DND-41 (cell line): ENCODE results near the gene ACSL5.
A peak's percentile ranks its signal among the peaks of the same experiment; 100 is the strongest.
"Not testable (repeated sequence)": the region's sequence is repeated elsewhere in the genome, so short reads cannot be mapped to it uniquely, and the experiment has no call there.

Experiments
- ATAC-seq: fragments of 200-7000 bp; cut with Tn5 transposase; 3 replicates; pipeline ENCODE4 v1.9.1; 2021; ENCODE audit warnings: low read depth; ENCODE audit not compliant: insufficient read depth
- DNase-seq: peaks from one replicate; pipeline ENCODE4 v3.0.0-alpha.2; 2020
- H2AFZ ChIP-seq: 2 replicates; pipeline ENCODE4 v1.6.0; 2012; ENCODE audit warnings: low read depth, low read length
- H3K27ac ChIP-seq: 2 replicates; pipeline ENCODE4 v1.5.1; 2012; ENCODE audit warnings: low read length, inconsistent platforms
- H3K27me3 ChIP-seq: fragments of 200-600 bp; sonication (generic); 2 replicates; pipeline ENCODE4 v1.6.0; 2012; ENCODE audit warnings: low read length, mild to moderate bottlenecking, inconsistent platforms; ENCODE audit not compliant: insufficient read depth, poor library complexity
- H3K36me3 ChIP-seq: 2 replicates; pipeline ENCODE4 v1.5.1; 2012; ENCODE audit warnings: low read length, inconsistent platforms; ENCODE audit not compliant: insufficient read depth
- H3K4me1 ChIP-seq: 2 replicates; pipeline ENCODE4 v1.5.1; 2012; ENCODE audit warnings: mild to moderate bottlenecking, low read length; ENCODE audit not compliant: insufficient read depth
- H3K4me2 ChIP-seq: 2 replicates; pipeline ENCODE4 v1.6.0; 2012; ENCODE audit warnings: mild to moderate bottlenecking, moderate library complexity, low read length, inconsistent platforms; ENCODE audit not compliant: insufficient read depth
- H3K4me3 ChIP-seq, 2 experiments: fragments of 200-600 bp in 1 of 2; shearing (Covaris generic) in 1 of 2; 2 replicates each; pipeline ENCODE4 v1.5.1; 2012 to 2016; ENCODE audit warnings: inconsistent platforms in 2 of 2, low read length in 2 of 2, mild to moderate bottlenecking in 2 of 2, low read depth in 1 of 2, moderate library complexity in 1 of 2
- H3K79me2 ChIP-seq: 2 replicates; pipeline ENCODE4 v1.6.0; 2012; ENCODE audit warnings: low read length, inconsistent platforms; ENCODE audit not compliant: insufficient read depth
- H3K9ac ChIP-seq: 2 replicates; pipeline ENCODE4 v1.6.0; 2012; ENCODE audit warnings: low read depth, mild to moderate bottlenecking, inconsistent platforms, low read length, moderate library complexity
- H3K9me3 ChIP-seq: 2 replicates; pipeline ENCODE4 v1.5.1; 2012; ENCODE audit warnings: low read length, moderate library complexity, mild to moderate bottlenecking, inconsistent platforms; ENCODE audit not compliant: insufficient read depth, severe bottlenecking
- H4K20me1 ChIP-seq: 2 replicates; pipeline ENCODE4 v1.6.0; 2012; ENCODE audit warnings: low read length; ENCODE audit not compliant: insufficient read depth
- EZH2 ChIP-seq: IDR thresholded peaks from 3 replicates; pipeline ENCODE4 v1.6.1; 2012; ENCODE audit warnings: borderline replicate concordance, low read depth, mild to moderate bottlenecking, moderate library complexity, low read length, inconsistent platforms; ENCODE audit not compliant: severe bottlenecking
- TF ChIP-seq, protein P1 (sequence below): IDR thresholded peaks from 2 replicates; pipeline ENCODE4 v1.5.1; 2012; ENCODE audit warnings: borderline replicate concordance, low read length, moderate library complexity, mild to moderate bottlenecking; ENCODE audit not compliant: poor library complexity, severe bottlenecking; ENCODE audit errors: extremely low read depth

The ACSL5 gene

GRCh38 chr10:112385201-112385600, 11.3 kb downstream of the ACSL5 start:
- no peak overlapping the region for H3K9ac ChIP-seq
- TF ChIP-seq EZH2 = no peak
- peaks cover 9% of the 10 kb centered on the region for H3K36me3 ChIP-seq
- H3K4me2 ChIP-seq = no peak overlapping the region
- no peaks in the 10 kb centered on the region for H3K27me3 ChIP-seq
- no peak overlapping the region for H3K4me3 ChIP-seq
- no peak overlapping the region for H3K27ac ChIP-seq
- no peak for ATAC-seq
- DNase-seq = no peak
- no peak overlapping the region for H2AFZ ChIP-seq
- no peaks in the 10 kb centered on the region for H3K9me3 ChIP-seq
- H3K79me2 ChIP-seq = no peaks in the 10 kb centered on the region; the same call in 1 of the 2 replicates
- H4K20me1 ChIP-seq = 0 out of 2 replicates have a peak, but pooled peaks cover 3% of the 10 kb centered on the region
- peaks cover 13% of the 10 kb centered on the region for H3K4me1 ChIP-seq

- not testable (repeated sequence) for DNase-seq, H3K27me3 ChIP-seq, ATAC-seq, H4K20me1 ChIP-seq, H3K9me3 ChIP-seq, H3K9ac ChIP-seq, H3K4me3 ChIP-seq, H3K36me3 ChIP-seq, H3K4me2 ChIP-seq, H3K79me2 ChIP-seq, H2AFZ ChIP-seq, H3K27ac ChIP-seq
- H3K4me1 ChIP-seq = peaks cover 15% of the 10 kb centered on the region
Observed at GRCh38 chr10:112388056-112388455, 14.1 kb downstream of the ACSL5 start.

DNA sequence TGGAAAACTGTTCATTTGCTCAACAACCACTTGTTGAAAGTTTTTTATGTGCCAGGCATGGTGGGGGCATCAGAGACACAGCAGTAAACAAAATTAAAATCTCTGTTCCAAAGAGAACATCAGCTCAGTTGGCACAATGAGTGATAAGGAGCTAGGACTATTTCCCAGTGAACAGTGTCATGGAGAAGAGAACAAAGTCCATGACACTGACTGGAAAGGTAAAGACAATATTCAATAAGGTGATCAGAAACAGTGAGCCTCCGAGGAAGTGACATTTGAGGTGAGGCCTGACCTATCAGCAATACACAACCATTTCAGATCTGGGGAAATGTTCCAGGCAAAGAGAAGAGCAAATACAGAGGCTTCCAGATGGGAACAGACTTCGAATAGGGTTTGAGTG, 14.6 kb downstream of the ACSL5 start:
- no peak overlapping the region for H3K4me2 ChIP-seq
- no peaks in the 10 kb centered on the region for H3K27me3 ChIP-seq
- no peak for ATAC-seq
- H3K4me1 ChIP-seq = peaks cover 15% of the 10 kb centered on the region
- H3K9me3 ChIP-seq = no peaks in the 10 kb centered on the region
- no peak for DNase-seq
- H3K9ac ChIP-seq = no peak overlapping the region
- H2AFZ ChIP-seq = no peak overlapping the region
- H3K4me3 ChIP-seq = no peak overlapping the region
- no peak overlapping the region for H3K27ac ChIP-seq
- no peaks in the 10 kb centered on the region for H3K79me2 ChIP-seq
- TF ChIP-seq, protein P1, sequence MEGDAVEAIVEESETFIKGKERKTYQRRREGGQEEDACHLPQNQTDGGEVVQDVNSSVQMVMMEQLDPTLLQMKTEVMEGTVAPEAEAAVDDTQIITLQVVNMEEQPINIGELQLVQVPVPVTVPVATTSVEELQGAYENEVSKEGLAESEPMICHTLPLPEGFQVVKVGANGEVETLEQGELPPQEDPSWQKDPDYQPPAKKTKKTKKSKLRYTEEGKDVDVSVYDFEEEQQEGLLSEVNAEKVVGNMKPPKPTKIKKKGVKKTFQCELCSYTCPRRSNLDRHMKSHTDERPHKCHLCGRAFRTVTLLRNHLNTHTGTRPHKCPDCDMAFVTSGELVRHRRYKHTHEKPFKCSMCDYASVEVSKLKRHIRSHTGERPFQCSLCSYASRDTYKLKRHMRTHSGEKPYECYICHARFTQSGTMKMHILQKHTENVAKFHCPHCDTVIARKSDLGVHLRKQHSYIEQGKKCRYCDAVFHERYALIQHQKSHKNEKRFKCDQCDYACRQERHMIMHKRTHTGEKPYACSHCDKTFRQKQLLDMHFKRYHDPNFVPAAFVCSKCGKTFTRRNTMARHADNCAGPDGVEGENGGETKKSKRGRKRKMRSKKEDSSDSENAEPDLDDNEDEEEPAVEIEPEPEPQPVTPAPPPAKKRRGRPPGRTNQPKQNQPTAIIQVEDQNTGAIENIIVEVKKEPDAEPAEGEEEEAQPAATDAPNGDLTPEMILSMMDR = no peak
- TF ChIP-seq EZH2 = no peak
- no peaks in the 10 kb centered on the region for H3K36me3 ChIP-seq
- H4K20me1 ChIP-seq = 0 out of 2 replicates have a peak, but pooled peaks cover 3% of the 10 kb centered on the region

DNA sequence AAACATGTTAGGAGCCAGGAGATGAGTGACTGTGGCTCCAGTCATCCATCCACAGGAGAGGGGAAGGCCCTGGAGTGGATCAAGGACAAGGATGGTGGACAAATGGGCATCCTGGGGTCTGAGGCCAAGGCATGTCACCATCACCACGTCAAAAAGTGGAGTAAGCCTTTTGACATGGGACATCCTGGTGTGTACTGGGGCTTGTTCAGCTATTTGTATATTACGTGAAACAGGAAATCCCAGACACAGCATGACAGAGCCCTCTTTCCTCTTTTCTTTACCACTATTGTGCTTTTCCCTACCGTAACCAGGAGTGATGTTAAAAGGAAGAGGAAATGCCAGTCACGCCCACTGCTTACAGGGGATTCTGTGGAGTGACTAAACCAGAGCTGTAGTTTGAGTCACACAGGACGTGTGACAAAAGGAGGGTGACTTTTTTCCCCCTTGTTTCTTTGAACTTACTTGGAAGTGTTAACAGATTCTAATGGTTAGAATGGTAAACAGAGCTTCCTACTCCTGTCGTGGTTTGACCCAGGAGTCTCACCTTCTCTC, 15.4 kb downstream of the ACSL5 start:
- peak overlapping the region; percentile 61 for H3K27ac ChIP-seq
- no peaks in the 10 kb centered on the region for H3K36me3 ChIP-seq
- no peaks in the 10 kb centered on the region for H3K9me3 ChIP-seq
- DNase-seq (peak; percentile 50), ATAC-seq (peak; percentile 85)
- no peak overlapping the region for H3K4me3 ChIP-seq
- peaks cover 15% of the 10 kb centered on the region for H3K4me1 ChIP-seq
- H3K79me2 ChIP-seq = no peaks in the 10 kb centered on the region
- no peak overlapping the region; the same call in 1 of the 2 replicates for H2AFZ ChIP-seq
- H4K20me1 ChIP-seq = 0 out of 2 replicates have a peak, but pooled peaks cover 3% of the 10 kb centered on the region
- TF ChIP-seq EZH2 = no peak
- TF ChIP-seq, protein P1 = no peak
- peak overlapping the region; percentile 10; the same call in 1 of the 2 replicates for H3K4me2 ChIP-seq
- H3K27me3 ChIP-seq = no peaks in the 10 kb centered on the region
- no peak overlapping the region for H3K9ac ChIP-seq
